DOHH2 (cell line): ENCODE results near the gene CMSS1.

Experiments
- H3F3A ChIP-seq: fragments of 200-600 bp; sonication (generic), shearing (Covaris generic); 2 replicates; pipeline ENCODE4 v1.6.0; 2016; ENCODE audit warnings: antibody characterized with exemption, mild to moderate bottlenecking; ENCODE audit not compliant: control insufficient read depth, insufficient read depth
- H3K27ac ChIP-seq: fragments of 200-600 bp; sonication (generic); 2 replicates; pipeline ENCODE4 v1.5.1; 2014; ENCODE audit warnings: low read depth, mild to moderate bottlenecking, low read length, moderate library complexity
- H3K27me3 ChIP-seq: fragments of 200-600 bp; sonication (generic); 2 replicates; pipeline ENCODE4 v1.6.1; 2014; ENCODE audit warnings: mild to moderate bottlenecking, low read length, mixed read lengths; ENCODE audit not compliant: control insufficient read depth
- H3K36me3 ChIP-seq: fragments of 200-600 bp; sonication (generic); 2 replicates; pipeline ENCODE4 v1.6.1; 2014; ENCODE audit warnings: mild to moderate bottlenecking, low read length, moderate library complexity, mixed read lengths; ENCODE audit not compliant: control insufficient read depth
- H3K4me1 ChIP-seq: fragments of 200-600 bp; sonication (generic); 2 replicates; pipeline ENCODE4 v1.6.1; 2014; ENCODE audit warnings: mild to moderate bottlenecking, low read length, mixed read lengths; ENCODE audit not compliant: control insufficient read depth
- H3K4me2 ChIP-seq: fragments of 200-600 bp; sonication (generic); 2 replicates; pipeline ENCODE4 v1.6.0; 2014; ENCODE audit warnings: mild to moderate bottlenecking, low read length, moderate library complexity
- H3K4me3 ChIP-seq: fragments of 200-600 bp; sonication (generic); 2 replicates; pipeline ENCODE4 v1.5.1; 2014; ENCODE audit warnings: mild to moderate bottlenecking, low read length, mixed read lengths
- H3K79me2 ChIP-seq: fragments of 200-600 bp; sonication (generic); 2 replicates; pipeline ENCODE4 v1.6.1; 2014; ENCODE audit warnings: mild to moderate bottlenecking, low read length, mixed read lengths; ENCODE audit not compliant: control insufficient read depth
- H3K9me2 ChIP-seq: fragments of 200-600 bp; sonication (generic); replicated peaks from 2 replicates; pipeline ENCODE4 v1.6.1; 2014; ENCODE audit warnings: mild to moderate bottlenecking, low read length, mixed read lengths; ENCODE audit not compliant: control insufficient read depth
- H3K9me3 ChIP-seq: fragments of 200-600 bp; sonication (generic); 2 replicates; pipeline ENCODE4 v1.6.1; 2014; ENCODE audit warnings: antibody characterized with exemption, low read length, mixed read lengths; ENCODE audit not compliant: control insufficient read depth, insufficient read depth
- H4K20me1 ChIP-seq: fragments of 200-600 bp; sonication (generic); 2 replicates; pipeline ENCODE4 v1.6.0; 2014; ENCODE audit warnings: low read depth, mild to moderate bottlenecking, antibody characterized with exemption, low read length, moderate library complexity; ENCODE audit not compliant: control insufficient read depth, insufficient read depth
- EZH2phosphoT487 ChIP-seq: fragments of 200-600 bp; sonication (generic); IDR thresholded peaks from 2 replicates; pipeline ENCODE4 v1.6.1; 2017; ENCODE audit warnings: borderline replicate concordance, mild to moderate bottlenecking, antibody characterized with exemption, low read length, moderate library complexity, mixed read lengths
- TF ChIP-seq, protein P1 (sequence below): fragments of 200-600 bp; sonication (generic); IDR thresholded peaks from one replicate; pipeline ENCODE4 v1.5.1; 2014; ENCODE audit warnings: antibody characterized with exemption, mild to moderate bottlenecking, low read depth, low read length; ENCODE audit not compliant: poor library complexity, severe bottlenecking

Gene CMSS1

DNA sequence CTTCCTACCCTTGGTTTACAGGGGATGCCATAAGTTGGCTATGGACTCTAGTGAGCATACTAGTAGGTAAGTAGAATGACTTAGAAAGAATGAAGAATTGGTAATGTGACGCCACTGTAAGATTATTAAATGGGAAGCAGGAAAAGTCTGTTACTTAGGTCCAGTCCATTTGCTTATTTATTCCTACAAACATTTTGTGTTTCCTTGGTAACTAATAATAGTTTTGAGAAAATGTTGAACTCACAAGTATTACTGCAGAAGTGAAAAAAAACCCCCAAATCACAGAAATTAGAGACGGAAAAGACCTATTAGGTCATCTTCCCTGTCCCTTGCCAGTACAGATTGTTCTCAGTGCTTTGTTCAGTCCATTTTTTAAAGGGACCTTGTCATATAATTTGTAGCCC is 63.5 kb downstream of the CMSS1 start:
- Histone ChIP-seq H3K4me3 (no peak overlapping the region), H3K27ac (no peak overlapping the region), H3K4me1 (peaks cover 5% of the 10 kb centered on the region), H3K9me3 (no peaks in the 10 kb centered on the region), H3K4me2 (no peak overlapping the region), H3K79me2 (no peaks in the 10 kb centered on the region), H3K36me3 (no peaks in the 10 kb centered on the region; the same call in 1 of the 2 replicates), H4K20me1 (no peaks in the 10 kb centered on the region; the same call in 1 of the 2 replicates), H3K9me2 (no peaks in the 10 kb centered on the region), H3F3A (peaks cover 2% of the 10 kb centered on the region; the same call in 1 of the 2 replicates), H3K27me3 (no peaks in the 10 kb centered on the region)
- no peak for TF ChIP-seq EZH2phosphoT487
- TF ChIP-seq, protein P1, sequence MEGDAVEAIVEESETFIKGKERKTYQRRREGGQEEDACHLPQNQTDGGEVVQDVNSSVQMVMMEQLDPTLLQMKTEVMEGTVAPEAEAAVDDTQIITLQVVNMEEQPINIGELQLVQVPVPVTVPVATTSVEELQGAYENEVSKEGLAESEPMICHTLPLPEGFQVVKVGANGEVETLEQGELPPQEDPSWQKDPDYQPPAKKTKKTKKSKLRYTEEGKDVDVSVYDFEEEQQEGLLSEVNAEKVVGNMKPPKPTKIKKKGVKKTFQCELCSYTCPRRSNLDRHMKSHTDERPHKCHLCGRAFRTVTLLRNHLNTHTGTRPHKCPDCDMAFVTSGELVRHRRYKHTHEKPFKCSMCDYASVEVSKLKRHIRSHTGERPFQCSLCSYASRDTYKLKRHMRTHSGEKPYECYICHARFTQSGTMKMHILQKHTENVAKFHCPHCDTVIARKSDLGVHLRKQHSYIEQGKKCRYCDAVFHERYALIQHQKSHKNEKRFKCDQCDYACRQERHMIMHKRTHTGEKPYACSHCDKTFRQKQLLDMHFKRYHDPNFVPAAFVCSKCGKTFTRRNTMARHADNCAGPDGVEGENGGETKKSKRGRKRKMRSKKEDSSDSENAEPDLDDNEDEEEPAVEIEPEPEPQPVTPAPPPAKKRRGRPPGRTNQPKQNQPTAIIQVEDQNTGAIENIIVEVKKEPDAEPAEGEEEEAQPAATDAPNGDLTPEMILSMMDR = no peak

DNA sequence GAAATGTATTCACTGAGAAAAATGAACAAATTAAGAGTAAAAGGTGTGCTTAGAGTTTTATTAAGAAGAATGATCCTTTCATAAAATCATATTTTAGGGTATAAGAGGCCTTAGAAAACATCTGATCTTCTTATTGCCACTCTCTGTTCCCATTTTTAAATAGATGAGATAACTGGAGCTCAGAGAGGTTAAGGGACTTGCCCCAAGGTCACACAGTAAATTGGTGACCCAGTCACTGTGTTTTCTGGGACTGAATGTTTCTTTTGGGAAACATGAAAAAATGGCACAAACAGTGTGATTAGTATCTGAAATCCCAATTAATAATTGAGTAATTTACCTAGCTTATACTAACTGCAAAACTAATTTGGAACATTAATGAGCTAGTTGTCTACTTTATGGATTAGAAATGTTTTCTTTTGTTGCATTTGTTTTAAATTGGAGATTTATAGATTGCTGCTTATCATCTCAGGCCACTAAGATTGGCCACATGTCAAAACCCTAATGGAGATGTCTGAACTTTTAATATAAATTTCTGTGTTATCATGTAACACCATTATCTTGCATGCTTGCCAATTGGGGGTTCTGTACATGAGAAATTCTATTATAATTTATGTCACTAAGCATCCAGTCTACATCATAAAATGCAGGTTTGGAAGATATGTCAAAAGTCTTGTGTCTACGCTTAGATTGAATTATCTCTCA is 64.9 kb downstream of the CMSS1 start:
- Histone ChIP-seq H3K9me3 (no peaks in the 10 kb centered on the region), H3K4me2 (no peak overlapping the region), H3F3A (no peaks in the 10 kb centered on the region), H4K20me1 (no peaks in the 10 kb centered on the region; the same call in 1 of the 2 replicates), H3K27me3 (no peaks in the 10 kb centered on the region), H3K27ac (no peak overlapping the region), H3K79me2 (no peaks in the 10 kb centered on the region), H3K4me1 (no peaks in the 10 kb centered on the region), H3K4me3 (no peak overlapping the region), H3K36me3 (no peaks in the 10 kb centered on the region; the same call in 1 of the 2 replicates), H3K9me2 (no peaks in the 10 kb centered on the region)
- TF ChIP-seq EZH2phosphoT487 = no peak
- TF ChIP-seq, protein P1 = no peak

DNA sequence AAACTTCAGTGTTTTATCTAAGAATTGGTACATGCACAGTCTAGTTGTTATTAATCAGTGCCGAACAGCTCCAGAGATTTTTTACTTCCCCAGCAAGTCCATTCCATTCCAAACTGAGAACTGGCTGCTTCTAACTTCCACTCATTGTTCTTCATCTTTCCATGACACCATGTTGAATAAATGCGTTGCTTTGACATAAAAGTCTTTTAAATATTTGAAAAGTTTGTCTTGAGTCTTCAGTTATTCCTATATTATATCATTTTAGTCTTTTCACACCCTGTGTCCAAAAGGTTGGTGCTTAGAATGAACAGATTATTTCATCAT is 65.4 kb downstream of the CMSS1 start:
- Histone ChIP-seq H3F3A (no peaks in the 10 kb centered on the region), H3K79me2 (no peaks in the 10 kb centered on the region), H3K9me3 (no peaks in the 10 kb centered on the region), H3K4me1 (no peaks in the 10 kb centered on the region), H3K4me3 (no peak overlapping the region), H3K27ac (no peak overlapping the region), H3K4me2 (no peak overlapping the region), H3K9me2 (no peaks in the 10 kb centered on the region), H4K20me1 (no peaks in the 10 kb centered on the region; the same call in 1 of the 2 replicates), H3K27me3 (no peaks in the 10 kb centered on the region), H3K36me3 (no peaks in the 10 kb centered on the region; the same call in 1 of the 2 replicates)
- TF ChIP-seq, protein P1 = no peak
- TF ChIP-seq EZH2phosphoT487 = no peak
